Transverse colon (tissue), 4 donors: ENCODE results near the gene CBLC.

Experiments used
- EP300 ChIP-seq: sonication (generic); formaldehyde crosslinking; IDR thresholded peaks from one replicate; pipeline ENCODE4 v1.6.1; 2017; ENCODE audit warnings: antibody characterized with exemption, low read depth
- POLR2A ChIP-seq: fragments of 450-650 bp; IDR thresholded peaks from one replicate; pipeline ENCODE4 v1.6.1; 2016; ENCODE audit warnings: antibody characterized with exemption, mild to moderate bottlenecking, moderate library complexity
- POLR2AphosphoS5 ChIP-seq, 3 donors: sonication (generic); formaldehyde crosslinking; IDR thresholded peaks; one replicate each; pipeline ENCODE4 v1.6.1; 2016; ENCODE audit warnings: antibody characterized with exemption in 3 of 3
- TF ChIP-seq, protein P1 (sequence below), 5 experiments: fragments of 200-600 bp in 3 of 5; fragments of 450-650 bp in 2 of 5; sonication (generic) in 3 of 5; IDR thresholded peaks; 1 replicate in 2 of 5; 2 replicates in 3 of 5; pipeline ENCODE4 v1.5.1; 2016 to 2017; ENCODE audit warnings: antibody characterized with exemption in 5 of 5, inconsistent platforms in 3 of 5, mild to moderate bottlenecking in 2 of 5, moderate library complexity in 1 of 5

DNA sequence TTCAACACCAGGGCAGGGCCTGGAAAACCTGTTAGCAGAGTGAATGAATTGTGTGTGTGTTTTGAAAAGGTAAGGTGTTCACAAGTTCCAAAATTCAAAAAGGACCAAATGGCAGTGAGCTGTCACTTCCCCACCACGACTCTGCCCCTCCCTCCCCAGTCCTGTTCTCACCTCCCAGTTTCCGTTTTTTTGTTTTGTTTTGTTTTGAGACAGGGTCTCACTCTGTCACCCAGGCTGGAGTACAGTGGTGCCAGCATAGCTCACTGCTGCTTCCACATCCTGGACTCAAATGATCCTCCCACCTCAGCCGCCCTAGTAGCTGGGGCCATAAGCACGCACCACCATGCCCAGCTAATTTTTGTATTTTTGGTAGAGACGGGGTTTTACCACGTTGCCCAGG lies 49.5 kb upstream of the CBLC start:
- TF ChIP-seq EP300 (no peak), POLR2A (no peak), POLR2AphosphoS5 (IDR thresholded peaks at IDR 0.05) (no peak)
- TF ChIP-seq, protein P1, sequence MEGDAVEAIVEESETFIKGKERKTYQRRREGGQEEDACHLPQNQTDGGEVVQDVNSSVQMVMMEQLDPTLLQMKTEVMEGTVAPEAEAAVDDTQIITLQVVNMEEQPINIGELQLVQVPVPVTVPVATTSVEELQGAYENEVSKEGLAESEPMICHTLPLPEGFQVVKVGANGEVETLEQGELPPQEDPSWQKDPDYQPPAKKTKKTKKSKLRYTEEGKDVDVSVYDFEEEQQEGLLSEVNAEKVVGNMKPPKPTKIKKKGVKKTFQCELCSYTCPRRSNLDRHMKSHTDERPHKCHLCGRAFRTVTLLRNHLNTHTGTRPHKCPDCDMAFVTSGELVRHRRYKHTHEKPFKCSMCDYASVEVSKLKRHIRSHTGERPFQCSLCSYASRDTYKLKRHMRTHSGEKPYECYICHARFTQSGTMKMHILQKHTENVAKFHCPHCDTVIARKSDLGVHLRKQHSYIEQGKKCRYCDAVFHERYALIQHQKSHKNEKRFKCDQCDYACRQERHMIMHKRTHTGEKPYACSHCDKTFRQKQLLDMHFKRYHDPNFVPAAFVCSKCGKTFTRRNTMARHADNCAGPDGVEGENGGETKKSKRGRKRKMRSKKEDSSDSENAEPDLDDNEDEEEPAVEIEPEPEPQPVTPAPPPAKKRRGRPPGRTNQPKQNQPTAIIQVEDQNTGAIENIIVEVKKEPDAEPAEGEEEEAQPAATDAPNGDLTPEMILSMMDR (IDR thresholded peaks at IDR 0.05), result no peak
